HG03135 (cell line): ENCODE results near the gene SIRT3.
"Not testable (repeated sequence)": the region's sequence is repeated elsewhere in the genome, so short reads cannot be mapped to it uniquely, and the experiment has no call there.

Experiments used
- ATAC-seq: cut with Tn5 transposase; IDR thresholded peaks from one replicate; pipeline ENCODE4 v1.9.1; 2021; ENCODE audit warnings: mild to moderate bottlenecking, moderate library complexity; ENCODE audit not compliant: unreplicated experiment

SIRT3 gene

GRCh38 chr11:180242-180641 is 55.9 kb downstream of the SIRT3 start:
- ATAC-seq: not testable (repeated sequence)
